Pancreas (tissue), 10 donors: Measurements from ENCODE around the gene PPP1R15B. TPM values are rescaled to one million over a fixed set of nuclear protein-coding genes. Genes with fewer than 3 reads are reported as not detected.

Experiments
- ATAC-seq, 4 donors: fragments of 200-7000 bp; cut with Tn5 transposase; one replicate each; pipeline versions ENCODE4 v1.8.0 to v1.9.1; 2020; ENCODE audit warnings: mild to moderate bottlenecking in 4 of 4, moderate library complexity in 4 of 4
- DNase-seq, 6 donors: peaks; one replicate each; pipeline ENCODE4 v3.0.0-alpha.2; 2020
- FAIRE-seq: peaks from 2 replicates; lab custom pipeline; 2012; peaks lifted over from hg19 to GRCh38; lab: Jason Lieb, UNC
- H3K27ac ChIP-seq, 4 donors: fragments of 200-600 bp; sonication (generic); 1 replicate in 3 of 4; 2 replicates in 1 of 4; pipeline versions ENCODE4 v1.5.0 to v1.8.0; 2020
- H3K27me3 ChIP-seq, 4 donors: fragments of 200-600 bp; one replicate each; pipeline ENCODE4 v1.8.0; 2021
- H3K36me3 ChIP-seq, 3 donors: fragments of 200-600 bp; sonication (generic) in 1 of 3; one replicate each; pipeline versions ENCODE4 v1.5.0 to v1.8.0; 2020 to 2021
- H3K4me1 ChIP-seq, 3 donors: fragments of 200-600 bp; one replicate each; pipeline ENCODE4 v1.8.0; 2021
- H3K4me3 ChIP-seq, 4 donors: fragments of 200-600 bp; sonication (generic) in 2 of 4; one replicate each; pipeline versions ENCODE4 v1.5.0 to v1.8.0; 2020 to 2021
- H3K9me3 ChIP-seq, 4 donors: fragments of 200-600 bp; one replicate each; pipeline ENCODE4 v1.8.0; 2021
- CTCF ChIP-seq, 4 donors: fragments of 200-600 bp; sonication (generic) in 3 of 4; IDR thresholded peaks; one replicate each; pipeline versions ENCODE4 v1.5.0 to v1.8.0; 2021; ENCODE audit warnings: antibody characterized with exemption in 4 of 4
- WGBS, 2 donors: extraction: QIAGEN DNeasy Blood & Tissue Kit; methylation state at CpG; one replicate each; pipeline ENCODE4 v1.1.7; 2013; 5-methylcytosine and 5-hydroxymethylcytosine counted together
- intact Hi-C, 3 donors: fragments of 100-400 bp; cut with DNase I; formaldehyde crosslinking; loops; one replicate each; pipeline versions ENCODE4 v1.11.1 to v1.14.2; 2022
- polyA plus RNA-seq, 2 donors: library from polyadenylated mRNA; stranded (reverse); fragments of 200-250 nt; gene quantifications; one replicate each; pipeline ENCODE4 v1.2.3, GENCODE V29; 2013
- total RNA-seq, 6 donors: library from RNA; stranded (reverse); fragmentation: NEBNext Ultra II Directional in 4 of 6; extraction: Animal tissue kit (Norgen Biotek cat#: 25700) in 4 of 6; gene quantifications; one replicate each; pipeline versions ENCODE4 v1.2.1 to v1.2.4, GENCODE V29; 2021 to 2023
- donor health status: healthy with polysubstance abuse.
- donor health status: DM: no; HTN: no; CAD: no; lungs with moderate emphysema.
- donor health status: DM: no; HTN: no; CAD: no.
- donor health status: control.
- donor health status: control.
- donor health status: Bipolar disorder and iron deficiency.
- donor health status: DM: yes; HTN: yes; CAD: no.
- donor health status: DM: no; HTN: no; CAD: no.
- donor health status: DM: no; HTN: no; CAD: no.
- donor health status: DM: yes; HTN: yes; CAD: no.

The PPP1R15B gene
- total and polyA plus RNA-seq, 8 donors: 7.8 to 47.9 (median 21.5) TPM

- no peak for TF ChIP-seq CTCF (IDR thresholded peaks at IDR 0.05)
- intact Hi-C loops: no loop called here
- DNase-seq (no peak), FAIRE-seq (no peak), ATAC-seq (peak in 1 of 4 donors; percentile 36)
- Histone ChIP-seq H3K4me3 (no peak overlapping the region), H3K4me1 (no peaks in the 10 kb centered on the region), H3K9me3 (no peaks in the 10 kb centered on the region), H3K27ac (no peak overlapping the region), H3K36me3 (peaks cover 0 to 5% (median 4%) of the 10 kb centered on the region in 3 donors), H3K27me3 (no peaks in the 10 kb centered on the region)
- WGBS, 2 donors: 84 to 86% methylated on average over 11 of the region's 11 CpGs
These were observed 45.3 kb upstream of the PPP1R15B start for GRCh38 chr1:204456826-204457442.

GRCh38 chr1:204455831-204456145 is 44.2 kb upstream of the PPP1R15B start:
- H3K4me3 ChIP-seq: no peak overlapping the region
- intact Hi-C loops: no loop called here
- H3K27me3 ChIP-seq: no peaks in the 10 kb centered on the region
- 88 to 93% methylated on average over 9 of the region's 9 CpGs for WGBS, 2 donors
- no peak overlapping the region for H3K27ac ChIP-seq
- no peaks in the 10 kb centered on the region for H3K9me3 ChIP-seq
- H3K4me1 ChIP-seq: no peaks in the 10 kb centered on the region
- TF ChIP-seq CTCF (IDR thresholded peaks at IDR 0.05): no peak
- DNase-seq (no peak), ATAC-seq (no peak), FAIRE-seq (no peak)
- peaks cover 0 to 5% (median 4%) of the 10 kb centered on the region in 3 donors for H3K36me3 ChIP-seq

- Histone ChIP-seq H3K4me1 (no peaks in the 10 kb centered on the region), H3K27me3 (no peaks in the 10 kb centered on the region), H3K9me3 (no peaks in the 10 kb centered on the region), H3K27ac (no peak overlapping the region), H3K4me3 (no peak overlapping the region), H3K36me3 (peaks cover 0 to 5% (median 3%) of the 10 kb centered on the region in 3 donors)
- 76 to 79% methylated on average over 18 of the region's 18 CpGs for WGBS, 2 donors
- DNase-seq (no peak), FAIRE-seq (no peak), ATAC-seq (peak in 2 of 4 donors; percentile 50 to 58)
- intact Hi-C loops: no loop called here
- TF ChIP-seq CTCF (IDR thresholded peaks at IDR 0.05): no peak
These were observed 43.6 kb upstream of the PPP1R15B start for GRCh38 chr1:204455063-204455830.

- H3K27ac ChIP-seq: no peak overlapping the region
- peaks cover 0 to 5% (median 5%) of the 10 kb centered on the region in 3 donors for H3K36me3 ChIP-seq
These were observed 42.9 kb upstream of the PPP1R15B start for GRCh38 chr1:204454476-204454875.

More at GRCh38 chr1:204454476-204454875, 42.9 kb upstream of the PPP1R15B start:
- 93% methylated on average over 4 of the region's 4 CpGs for WGBS, 2 donors
- Histone ChIP-seq H3K4me1 (no peaks in the 10 kb centered on the region), H3K4me3 (no peak overlapping the region), H3K27me3 (no peaks in the 10 kb centered on the region), H3K9me3 (no peaks in the 10 kb centered on the region)
- no peak for FAIRE-seq
- no peak for TF ChIP-seq CTCF (IDR thresholded peaks at IDR 0.05)
- intact Hi-C loops: loop anchor here in 1 of 3 donors (5.0 kb wide), 1 partner anchor 43 kb away; no protein-coding TSS in a partner anchor
- DNase-seq: no peak
- ATAC-seq: no peak
